Lower lobe of right lung (tissue), 2 donors: Measurements from ENCODE around the gene MAPK9. TPM values are rescaled to one million over a fixed set of nuclear protein-coding genes. Genes with fewer than 3 reads are reported as not detected.

Experiments used
- ATAC-seq, 2 donors: fragments of 200-7000 bp; cut with Tn5 transposase; one replicate each; pipeline ENCODE4 v1.9.1; 2020 to 2022; ENCODE audit warnings: mild to moderate bottlenecking in 2 of 2, moderate library complexity in 2 of 2
- DNase-seq: peaks from one replicate; pipeline ENCODE4 v3.0.0-alpha.2; 2020
- H3K27ac ChIP-seq: fragments of 200-600 bp; one replicate; pipeline ENCODE4 v1.8.0; 2022
- H3K27me3 ChIP-seq: fragments of 200-600 bp; one replicate; pipeline ENCODE4 v1.8.0; 2022; ENCODE audit warnings: low read depth
- H3K36me3 ChIP-seq: fragments of 200-600 bp; one replicate; pipeline ENCODE4 v1.8.0; 2022; ENCODE audit warnings: mild to moderate bottlenecking
- H3K4me1 ChIP-seq: fragments of 200-600 bp; one replicate; pipeline ENCODE4 v1.8.0; 2022
- H3K4me3 ChIP-seq: fragments of 200-600 bp; one replicate; pipeline ENCODE4 v1.8.0; 2022; ENCODE audit warnings: mild to moderate bottlenecking
- H3K9me3 ChIP-seq: fragments of 200-600 bp; one replicate; pipeline ENCODE4 v1.8.0; 2022
- intact Hi-C: fragments of 100-400 bp; cut with DNase I; formaldehyde crosslinking; loops from one replicate; pipeline ENCODE4 v1.11.0; 2022
- total RNA-seq: library from RNA; stranded (reverse); fragmentation: NEBNext Ultra II Directional; extraction: Animal tissue kit (Norgen Biotek cat#: 25700); gene quantifications from one replicate; pipeline ENCODE4 v1.2.1, GENCODE V29; 2021
- TF ChIP-seq, protein P1 (sequence below): fragments of 200-600 bp; IDR thresholded peaks from one replicate; pipeline ENCODE4 v1.8.0; 2022; ENCODE audit warnings: antibody characterized with exemption, mild to moderate bottlenecking
- donor health status: DM: no; HTN: yes; CAD: no; lungs with severe emphysema.

The MAPK9 gene
- total RNA-seq, 1 donor from 2014 or later, result 43.1 TPM

- H3K27ac ChIP-seq, result no peak overlapping the region
- H3K4me3 ChIP-seq, result no peak overlapping the region
- ATAC-seq (no peak), DNase-seq (no peak)
- intact Hi-C loops, result no loop called here
- no peaks in the 10 kb centered on the region for H3K27me3 ChIP-seq
- H3K9me3 ChIP-seq, result no peaks in the 10 kb centered on the region
- TF ChIP-seq, protein P1, sequence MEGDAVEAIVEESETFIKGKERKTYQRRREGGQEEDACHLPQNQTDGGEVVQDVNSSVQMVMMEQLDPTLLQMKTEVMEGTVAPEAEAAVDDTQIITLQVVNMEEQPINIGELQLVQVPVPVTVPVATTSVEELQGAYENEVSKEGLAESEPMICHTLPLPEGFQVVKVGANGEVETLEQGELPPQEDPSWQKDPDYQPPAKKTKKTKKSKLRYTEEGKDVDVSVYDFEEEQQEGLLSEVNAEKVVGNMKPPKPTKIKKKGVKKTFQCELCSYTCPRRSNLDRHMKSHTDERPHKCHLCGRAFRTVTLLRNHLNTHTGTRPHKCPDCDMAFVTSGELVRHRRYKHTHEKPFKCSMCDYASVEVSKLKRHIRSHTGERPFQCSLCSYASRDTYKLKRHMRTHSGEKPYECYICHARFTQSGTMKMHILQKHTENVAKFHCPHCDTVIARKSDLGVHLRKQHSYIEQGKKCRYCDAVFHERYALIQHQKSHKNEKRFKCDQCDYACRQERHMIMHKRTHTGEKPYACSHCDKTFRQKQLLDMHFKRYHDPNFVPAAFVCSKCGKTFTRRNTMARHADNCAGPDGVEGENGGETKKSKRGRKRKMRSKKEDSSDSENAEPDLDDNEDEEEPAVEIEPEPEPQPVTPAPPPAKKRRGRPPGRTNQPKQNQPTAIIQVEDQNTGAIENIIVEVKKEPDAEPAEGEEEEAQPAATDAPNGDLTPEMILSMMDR, result no peak
- H3K36me3 ChIP-seq, result peaks cover 34% of the 10 kb centered on the region
- peaks cover 6% of the 10 kb centered on the region for H3K4me1 ChIP-seq
Observed at GRCh38 chr5:180332861-180333260, 41.0 kb upstream of the MAPK9 start.

GRCh38 chr5:180332051-180332517, 40.2 kb upstream of the MAPK9 start:
- TF ChIP-seq, protein P1, result no peak
- peaks cover 6% of the 10 kb centered on the region for H3K4me1 ChIP-seq
- DNase-seq (peak; percentile 21), ATAC-seq (no peak)
- no peaks in the 10 kb centered on the region for H3K27me3 ChIP-seq
- H3K4me3 ChIP-seq, result no peak overlapping the region
- H3K9me3 ChIP-seq, result no peaks in the 10 kb centered on the region
- peak overlapping the region; percentile 41 for H3K27ac ChIP-seq
- intact Hi-C loops, result no loop called here
- H3K36me3 ChIP-seq, result peaks cover 34% of the 10 kb centered on the region

GRCh38 chr5:180331647-180331950, 39.7 kb upstream of the MAPK9 start:
- Histone ChIP-seq H3K36me3 (peaks cover 32% of the 10 kb centered on the region), H3K4me1 (peaks cover 6% of the 10 kb centered on the region), H3K27me3 (no peaks in the 10 kb centered on the region), H3K27ac (peak overlapping the region; percentile 41), H3K9me3 (no peaks in the 10 kb centered on the region), H3K4me3 (no peak overlapping the region)
- TF ChIP-seq, protein P1, result no peak
- intact Hi-C loops, result no loop called here
- ATAC-seq, result no peak
- DNase-seq, result peak; percentile 10

DNA sequence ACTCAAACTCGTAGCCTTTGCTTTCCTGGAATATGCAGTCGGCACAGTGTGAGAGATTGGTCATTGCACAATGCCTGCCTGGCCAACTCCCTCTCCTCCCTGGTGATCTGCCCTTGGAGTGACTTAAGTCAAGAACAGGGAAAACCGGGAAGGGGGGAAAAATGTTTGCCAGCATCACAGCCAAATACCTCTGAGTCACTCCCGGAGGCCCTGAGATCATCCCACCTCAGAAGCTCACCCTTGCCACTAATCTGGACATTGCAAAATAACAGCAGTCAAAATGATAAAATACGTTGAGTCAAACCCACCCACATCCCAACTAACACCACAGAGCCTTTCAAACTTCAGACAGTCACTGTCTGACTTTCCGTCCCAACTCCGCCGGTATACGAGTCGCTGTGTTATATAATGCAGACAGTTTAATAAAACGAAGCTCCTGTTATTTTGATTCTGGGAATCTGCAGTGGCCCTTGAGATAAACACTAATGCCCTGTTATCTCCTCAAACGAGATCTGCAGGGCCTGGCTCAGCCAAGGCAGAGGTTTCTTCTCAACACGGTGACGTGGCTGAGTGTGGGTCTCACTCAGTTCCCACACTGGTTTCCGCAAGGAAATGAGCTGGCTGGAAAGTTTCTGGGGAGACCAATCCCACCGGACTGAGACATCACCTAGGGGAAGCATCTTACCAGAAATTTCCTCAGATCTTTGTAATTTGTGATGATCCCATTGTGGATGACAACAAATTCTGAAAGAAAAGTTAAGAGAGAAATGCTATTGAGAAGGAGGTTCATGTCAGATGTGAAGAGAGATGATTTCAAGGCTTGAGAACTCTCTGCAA, 39.1 kb upstream of the MAPK9 start:
- DNase-seq (peak; percentile 32), ATAC-seq (peak; percentile 57 to 59)
- Histone ChIP-seq H3K4me1 (peaks cover 6% of the 10 kb centered on the region), H3K27ac (peak overlapping the region; percentile 41), H3K4me3 (no peak overlapping the region), H3K9me3 (no peaks in the 10 kb centered on the region), H3K27me3 (no peaks in the 10 kb centered on the region), H3K36me3 (peaks cover 26% of the 10 kb centered on the region)
- TF ChIP-seq, protein P1, result no peak
- intact Hi-C loops, result no loop called here

DNA sequence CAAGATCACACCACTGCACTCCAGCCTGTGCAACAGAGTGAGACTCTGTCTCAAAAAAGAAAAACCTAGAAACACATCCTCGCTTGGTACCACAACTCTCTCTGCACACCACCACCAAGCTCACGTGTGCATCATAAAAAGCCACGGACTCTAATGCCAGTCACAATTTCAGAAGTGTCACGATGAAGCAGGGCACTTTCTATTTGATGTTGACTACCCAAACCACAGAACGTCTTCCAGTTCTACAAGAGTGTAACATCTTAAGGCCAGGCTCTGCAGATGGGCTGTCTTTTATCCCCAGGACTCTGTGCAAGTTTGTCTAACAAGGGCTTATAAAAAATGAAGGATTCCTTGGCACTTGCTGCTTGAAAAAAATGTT, 38.4 kb upstream of the MAPK9 start:
- H3K36me3 ChIP-seq, result peaks cover 18% of the 10 kb centered on the region
- peak overlapping the region; percentile 11 for H3K27ac ChIP-seq
- peaks cover 6% of the 10 kb centered on the region for H3K4me1 ChIP-seq
- H3K9me3 ChIP-seq, result no peaks in the 10 kb centered on the region
- intact Hi-C loops, result no loop called here
- no peak for DNase-seq
- ATAC-seq, result no peak
- H3K27me3 ChIP-seq, result no peaks in the 10 kb centered on the region
- no peak overlapping the region for H3K4me3 ChIP-seq
- TF ChIP-seq, protein P1, result no peak
